ENCODE data around the gene PTGES.
A peak's percentile ranks its signal among the peaks of the same experiment; 100 is the strongest.

PTGES gene

GRCh38 chr9:129778469-129778868 is 25.6 kb upstream of the PTGES start:
- no peak overlapping the region for H2AFZ ChIP-seq (ENCODE audit: insufficient read depth, low read length, poor library complexity)

GRCh38 chr9:129777769-129778130 is 24.9 kb upstream of the PTGES start:
- H3K9ac ChIP-seq (ENCODE audit: low read length): no peak overlapping the region
- no peaks in the 10 kb centered on the region for H3K27me3 ChIP-seq (ENCODE audit: insufficient read depth, low read length)
- H3K4me1 ChIP-seq (ENCODE audit: control insufficient read depth in 1 of 2, insufficient read depth in 2 of 2, low read length in 2 of 2): peaks cover 11 to 12% of the 10 kb centered on the region in 2 experiments
- DNase-seq: no peak
- H3K27ac ChIP-seq (ENCODE audit: low read depth, low read length): no peak overlapping the region
- H3K4me3 ChIP-seq (ENCODE audit: low read depth, low read length): no peak overlapping the region
- H3K23ac ChIP-seq (ENCODE audit: low read length): no peak overlapping the region
- H4K91ac ChIP-seq (ENCODE audit: low read depth, low read length): peak overlapping the region; percentile 32
- peak overlapping the region; percentile 68 for H3K18ac ChIP-seq (ENCODE audit: low read length)
- no peak overlapping the region for H3K14ac ChIP-seq (ENCODE audit: low read length)
- no peaks in the 10 kb centered on the region for H3K9me3 ChIP-seq (ENCODE audit: insufficient read depth, low read depth, low read length)
- no peak overlapping the region for H4K12ac ChIP-seq (ENCODE audit: low read depth, low read length)
- H2AFZ ChIP-seq (ENCODE audit: insufficient read depth, low read length, poor library complexity): no peak overlapping the region
- no peak overlapping the region for H3K4me2 ChIP-seq (ENCODE audit: low read length)
- H3K79me1 ChIP-seq (ENCODE audit: low read length): peaks cover 6% of the 10 kb centered on the region
- no peaks in the 10 kb centered on the region for H3K79me2 ChIP-seq (ENCODE audit: control insufficient read depth, insufficient read depth, low read length, poor library complexity)
- H2BK5ac ChIP-seq (ENCODE audit: low read depth, low read length, poor library complexity): no peak overlapping the region
- no peak overlapping the region for H2AK5ac ChIP-seq (ENCODE audit: low read length)
- H4K8ac ChIP-seq (ENCODE audit: low read depth, low read length): peak overlapping the region; percentile 17
- H3K4ac ChIP-seq (ENCODE audit: low read depth, low read length): no peak overlapping the region
- peak overlapping the region; percentile 37 for H2BK12ac ChIP-seq (ENCODE audit: low read length)
- no CpG with 5 or more reads among the region's 11 CpGs for WGBS (ENCODE audit: extremely low coverage, insufficient coverage, insufficient read length)
- H2BK120ac ChIP-seq (ENCODE audit: insufficient read depth, low read length, poor library complexity): peak overlapping the region; percentile 20
- no peaks in the 10 kb centered on the region for H3K36me3 ChIP-seq (ENCODE audit: control insufficient read depth in 1 of 2, insufficient read depth in 2 of 2, low read length in 2 of 2)

More at GRCh38 chr9:129778469-129778868, 25.6 kb upstream of the PTGES start:
- Histone ChIP-seq H4K12ac (ENCODE audit: low read depth, low read length) (no peak overlapping the region), H2BK120ac (ENCODE audit: insufficient read depth, low read length, poor library complexity) (no peak overlapping the region), H4K91ac (ENCODE audit: low read depth, low read length) (no peak overlapping the region), H3K4me3 (ENCODE audit: low read depth, low read length) (no peak overlapping the region), H3K79me2 (ENCODE audit: control insufficient read depth, insufficient read depth, low read length, poor library complexity) (no peaks in the 10 kb centered on the region), H3K23ac (ENCODE audit: low read length) (no peak overlapping the region), H3K4ac (ENCODE audit: low read depth, low read length) (no peak overlapping the region), H2AK5ac (ENCODE audit: low read length) (no peak overlapping the region), H3K18ac (ENCODE audit: low read length) (no peak overlapping the region), H3K36me3 (ENCODE audit: control insufficient read depth in 1 of 2, insufficient read depth in 2 of 2, low read length in 2 of 2) (no peaks in the 10 kb centered on the region), H3K27me3 (ENCODE audit: insufficient read depth, low read length) (no peaks in the 10 kb centered on the region), H3K79me1 (ENCODE audit: low read length) (peaks cover 6% of the 10 kb centered on the region), H3K9ac (ENCODE audit: low read length) (no peak overlapping the region), H3K9me3 (ENCODE audit: insufficient read depth, low read depth, low read length) (no peaks in the 10 kb centered on the region), H3K27ac (ENCODE audit: low read depth, low read length) (no peak overlapping the region), H3K4me2 (ENCODE audit: low read length) (no peak overlapping the region), H3K4me1 (ENCODE audit: control insufficient read depth in 1 of 2, insufficient read depth in 2 of 2, low read length in 2 of 2) (peaks cover 11 to 12% of the 10 kb centered on the region in 2 experiments), H2BK5ac (ENCODE audit: low read depth, low read length, poor library complexity) (no peak overlapping the region), H2BK12ac (ENCODE audit: low read length) (no peak overlapping the region), H3K14ac (ENCODE audit: low read length) (no peak overlapping the region), H4K8ac (ENCODE audit: low read depth, low read length) (no peak overlapping the region)
- peak; percentile 85 to 86 for DNase-seq
- no CpG with 5 or more reads among the region's 3 CpGs for WGBS (ENCODE audit: extremely low coverage, insufficient coverage, insufficient read length)

GRCh38 chr9:129776938-129777768 is 24.3 kb upstream of the PTGES start:
- no peak overlapping the region for H3K23ac ChIP-seq (ENCODE audit: low read length)
- H3K18ac ChIP-seq (ENCODE audit: low read length): no peak overlapping the region
- H4K8ac ChIP-seq (ENCODE audit: low read depth, low read length): peak overlapping the region; percentile 19
- H4K12ac ChIP-seq (ENCODE audit: low read depth, low read length): no peak overlapping the region
- H2AK5ac ChIP-seq (ENCODE audit: low read length): peak overlapping the region; percentile 23
- peak overlapping the region; percentile 16 for H2BK120ac ChIP-seq (ENCODE audit: insufficient read depth, low read length, poor library complexity)
- peak overlapping the region; percentile 12 for H3K4me2 ChIP-seq (ENCODE audit: low read length)
- no peaks in the 10 kb centered on the region for H3K27me3 ChIP-seq (ENCODE audit: insufficient read depth, low read length)
- peak; percentile 97 for DNase-seq
- no peak overlapping the region for H2BK5ac ChIP-seq (ENCODE audit: low read depth, low read length, poor library complexity)
- no peak overlapping the region for H2AFZ ChIP-seq (ENCODE audit: insufficient read depth, low read length, poor library complexity)
- H3K9ac ChIP-seq (ENCODE audit: low read length): no peak overlapping the region
- H3K36me3 ChIP-seq (ENCODE audit: control insufficient read depth in 1 of 2, insufficient read depth in 2 of 2, low read length in 2 of 2): no peaks in the 10 kb centered on the region
- H3K9me3 ChIP-seq (ENCODE audit: insufficient read depth, low read depth, low read length): no peaks in the 10 kb centered on the region
- no peaks in the 10 kb centered on the region for H3K79me2 ChIP-seq (ENCODE audit: control insufficient read depth, insufficient read depth, low read length, poor library complexity)
- peak overlapping the region; percentile 30 for H4K91ac ChIP-seq (ENCODE audit: low read depth, low read length)
- no CpG with 5 or more reads among the region's 16 CpGs for WGBS (ENCODE audit: extremely low coverage, insufficient coverage, insufficient read length)
- H3K14ac ChIP-seq (ENCODE audit: low read length): peak overlapping the region; percentile 8
- peak overlapping the region; percentile 7 for H3K27ac ChIP-seq (ENCODE audit: low read depth, low read length)
- peaks cover 6% of the 10 kb centered on the region for H3K79me1 ChIP-seq (ENCODE audit: low read length)
- H3K4me3 ChIP-seq (ENCODE audit: low read depth, low read length): no peak overlapping the region
- H2BK12ac ChIP-seq (ENCODE audit: low read length): no peak overlapping the region
- peaks cover 11 to 12% of the 10 kb centered on the region in 2 experiments for H3K4me1 ChIP-seq (ENCODE audit: control insufficient read depth in 1 of 2, insufficient read depth in 2 of 2, low read length in 2 of 2)
- no peak overlapping the region for H3K4ac ChIP-seq (ENCODE audit: low read depth, low read length)

- H2AK5ac ChIP-seq (ENCODE audit: low read length): peak overlapping the region; percentile 23
- no peak overlapping the region for H3K14ac ChIP-seq (ENCODE audit: low read length)
- no peak overlapping the region for H4K12ac ChIP-seq (ENCODE audit: low read depth, low read length)
- H3K18ac ChIP-seq (ENCODE audit: low read length): no peak overlapping the region
- no peaks in the 10 kb centered on the region for H3K36me3 ChIP-seq (ENCODE audit: control insufficient read depth in 1 of 2, insufficient read depth in 2 of 2, low read length in 2 of 2)
- H3K79me1 ChIP-seq (ENCODE audit: low read length): peaks cover 6% of the 10 kb centered on the region
- H2AFZ ChIP-seq (ENCODE audit: insufficient read depth, low read length, poor library complexity): no peak overlapping the region
- peaks cover 11 to 12% of the 10 kb centered on the region in 2 experiments for H3K4me1 ChIP-seq (ENCODE audit: control insufficient read depth in 1 of 2, insufficient read depth in 2 of 2, low read length in 2 of 2)
- H3K27ac ChIP-seq (ENCODE audit: low read depth, low read length): peak overlapping the region; percentile 7
- no peak overlapping the region for H3K23ac ChIP-seq (ENCODE audit: low read length)
- H3K9me3 ChIP-seq (ENCODE audit: insufficient read depth, low read depth, low read length): no peaks in the 10 kb centered on the region
- H3K4me3 ChIP-seq (ENCODE audit: low read depth, low read length): no peak overlapping the region
- H3K4me2 ChIP-seq (ENCODE audit: low read length): no peak overlapping the region
- H2BK12ac ChIP-seq (ENCODE audit: low read length): no peak overlapping the region
- no peak overlapping the region for H2BK120ac ChIP-seq (ENCODE audit: insufficient read depth, low read length, poor library complexity)
- peak overlapping the region; percentile 19 for H4K8ac ChIP-seq (ENCODE audit: low read depth, low read length)
- H3K4ac ChIP-seq (ENCODE audit: low read depth, low read length): no peak overlapping the region
- no peak overlapping the region for H3K9ac ChIP-seq (ENCODE audit: low read length)
- H2BK5ac ChIP-seq (ENCODE audit: low read depth, low read length, poor library complexity): no peak overlapping the region
- H4K91ac ChIP-seq (ENCODE audit: low read depth, low read length): peak overlapping the region; percentile 13
- H3K27me3 ChIP-seq (ENCODE audit: insufficient read depth, low read length): no peaks in the 10 kb centered on the region
- no peaks in the 10 kb centered on the region for H3K79me2 ChIP-seq (ENCODE audit: control insufficient read depth, insufficient read depth, low read length, poor library complexity)
- no peak for DNase-seq
- no CpG with 5 or more reads among the region's 8 CpGs for WGBS (ENCODE audit: extremely low coverage, insufficient coverage, insufficient read length)
These were observed 23.7 kb upstream of the PTGES start for GRCh38 chr9:129776566-129776937.

Measured in trophoblast cell (in vitro differentiated cells and primary cell).